SK-N-SH (cell line): ENCODE results near the gene SPIRE1. TPM values are rescaled to one million over a fixed set of nuclear protein-coding genes. Genes with fewer than 3 reads are reported as not detected.

Experiments
- CTCF ChIA-PET: fragments of 300-600, 350-600 bp; formaldehyde crosslinking; extraction: SDS; loops from one replicate; lab custom pipeline; 2021; lab: Yijun Ruan, JAX
- POLR2A ChIA-PET: fragments of 350-600 bp; sonication (Branson Sonifier 250); formaldehyde crosslinking; extraction: SDS; loops from one replicate; lab custom pipeline; 2020; ENCODE audit warnings: antibody characterized with exemption, inconsistent platforms; lab: Yijun Ruan, JAX
- DNase-seq: peaks from one replicate; pipeline ENCODE4 v3.0.0; 2012
- H2AFZ ChIP-seq: fragments of 200-600 bp; sonication (generic); 2 replicates; pipeline ENCODE4 v1.8.1; 2016; ENCODE audit warnings: antibody characterized with exemption, mild to moderate bottlenecking, low read depth
- H3F3A ChIP-seq: fragments of 200-600 bp; sonication (generic); replicated peaks from 2 replicates; pipeline ENCODE3; 2016; ENCODE audit warnings: antibody characterized with exemption, mild to moderate bottlenecking; ENCODE audit not compliant: insufficient read depth
- H3K27ac ChIP-seq, 2 experiments: fragments of 200-500 bp in 1 of 2; fragments of 200-600 bp in 1 of 2; sonication (Bioruptor generic) in 1 of 2; sonication (generic), shearing (Covaris generic) in 1 of 2; 2 replicates each; pipeline versions ENCODE4 v1.5.1 to v1.6.1; 2014 to 2016; ENCODE audit warnings: low read depth in 2 of 2, inconsistent platforms in 1 of 2, low read length in 1 of 2, mild to moderate bottlenecking in 1 of 2, mixed read lengths in 1 of 2
- H3K27me3 ChIP-seq: fragments of 200-600 bp; sonication (generic), shearing (Covaris generic); 2 replicates; pipeline ENCODE4 v1.6.1; 2016; ENCODE audit warnings: mixed run types; ENCODE audit not compliant: insufficient read depth
- H3K36me3 ChIP-seq, 2 experiments: fragments of 200-500 bp in 1 of 2; fragments of 200-600 bp in 1 of 2; sonication (Bioruptor generic) in 1 of 2; sonication (generic) in 1 of 2; replicated peaks in 1 of 2; 2 replicates each; pipeline versions ENCODE3 to v1.5.1; 2014 to 2016; ENCODE audit warnings: low read length in 1 of 2, mild to moderate bottlenecking in 1 of 2; ENCODE audit not compliant: insufficient read depth in 2 of 2, control insufficient read depth in 1 of 2
- H3K4me1 ChIP-seq, 2 experiments: fragments of 200-500 bp in 1 of 2; fragments of 200-600 bp in 1 of 2; sonication (Bioruptor generic) in 1 of 2; sonication (generic), shearing (Covaris generic) in 1 of 2; 2 replicates each; pipeline versions ENCODE4 v1.5.1 to v1.6.1; 2014 to 2016; ENCODE audit warnings: low read depth in 1 of 2, low read length in 1 of 2, mixed run types in 1 of 2; ENCODE audit not compliant: insufficient read depth in 2 of 2, control insufficient read depth in 1 of 2
- H3K4me2 ChIP-seq: fragments of 200-600 bp; sonication (generic), shearing (Covaris generic); 2 replicates; pipeline ENCODE4 v1.6.1; 2017; ENCODE audit warnings: mixed run types
- H3K4me3 ChIP-seq, 2 experiments: fragments of 200-500 bp in 1 of 2; fragments of 200-600 bp in 1 of 2; sonication (Bioruptor generic) in 1 of 2; sonication (generic), shearing (Covaris generic) in 1 of 2; 2 replicates each; pipeline versions ENCODE4 v1.5.1 to v1.8.1; 2014 to 2016; ENCODE audit warnings: low read depth in 2 of 2, inconsistent platforms in 1 of 2, low read length in 1 of 2, mild to moderate bottlenecking in 1 of 2, mixed read lengths in 1 of 2, moderate library complexity in 1 of 2
- H3K79me2 ChIP-seq: fragments of 200-600 bp; sonication (generic); 2 replicates; pipeline ENCODE4 v1.8.1; 2017; ENCODE audit warnings: mild to moderate bottlenecking; ENCODE audit not compliant: insufficient read depth
- H3K9ac ChIP-seq: fragments of 200-600 bp; sonication (generic); 2 replicates; pipeline ENCODE4 v1.6.1; 2017; ENCODE audit warnings: mixed run types
- H3K9me2 ChIP-seq: fragments of 200-600 bp; sonication (generic); 2 replicates; pipeline ENCODE4 v1.6.1; 2017; ENCODE audit warnings: mixed run types
- H3K9me3 ChIP-seq: fragments of 200-600 bp; sonication (generic); 2 replicates; pipeline ENCODE4 v1.6.1; 2017; ENCODE audit warnings: mixed run types, mild to moderate bottlenecking, moderate library complexity
- H4K20me1 ChIP-seq: fragments of 200-600 bp; sonication (generic); 2 replicates; pipeline ENCODE4 v1.6.1; 2017; ENCODE audit warnings: mild to moderate bottlenecking, mixed run types; ENCODE audit not compliant: insufficient read depth
- ELF1 ChIP-seq: IDR thresholded peaks from 2 replicates; pipeline ENCODE4 v1.4.0; 2012
- EP300 ChIP-seq, 2 experiments: IDR thresholded peaks; 2 replicates each; pipeline versions ENCODE4 v1.4.0 to v1.6.1; 2012; ENCODE audit warnings: borderline replicate concordance in 1 of 2, low read depth in 1 of 2, low read length in 1 of 2
- JUND ChIP-seq: IDR thresholded peaks from 2 replicates; pipeline ENCODE4 v1.4.0; 2012
- POLR2AphosphoS5 ChIP-seq: IDR thresholded peaks from 2 replicates; pipeline ENCODE4 v1.6.1; 2012; ENCODE audit warnings: low read depth, low read length
- RAD21 ChIP-seq: IDR thresholded peaks from 2 replicates; pipeline ENCODE4 v1.6.1; 2012; ENCODE audit warnings: mild to moderate bottlenecking, low read length
- RFX5 ChIP-seq: IDR thresholded peaks from 2 replicates; pipeline ENCODE4 v1.6.1; 2012; ENCODE audit warnings: mild to moderate bottlenecking, improper control_type of control experiment, low read length
- SMC3 ChIP-seq: IDR thresholded peaks from 2 replicates; pipeline ENCODE4 v1.6.1; 2012; ENCODE audit warnings: low read depth, low read length, improper control_type of control experiment
- TAF1 ChIP-seq: IDR thresholded peaks from 2 replicates; pipeline ENCODE4 v1.6.1; 2012; ENCODE audit warnings: low read depth, mild to moderate bottlenecking, low read length, moderate library complexity, borderline replicate concordance
- TCF12 ChIP-seq: IDR thresholded peaks from 2 replicates; pipeline ENCODE4 v1.4.0; 2012
- YY1 ChIP-seq: IDR thresholded peaks from 2 replicates; pipeline ENCODE4 v1.4.0; 2012; ENCODE audit warnings: low read depth, mild to moderate bottlenecking
- WGBS: methylation state at CpG from one replicate; pipeline ENCODE4 v1.1.6; 2017; ENCODE audit warnings: low lambda C conversion rate; 5-methylcytosine and 5-hydroxymethylcytosine counted together
- polyA plus RNA-seq, 3 experiments: library from polyadenylated mRNA; depleted of rRNA; stranded (reverse); fragments of >200 nt; gene quantifications; 2 replicates each; pipeline ENCODE4 v1.2.3, GENCODE V29; 2012
- TF ChIP-seq, protein P1 (sequence below): IDR thresholded peaks from 2 replicates; pipeline ENCODE4 v1.4.0; 2012; ENCODE audit warnings: low read depth, borderline replicate concordance
- TF ChIP-seq, protein P2 (sequence below): IDR thresholded peaks from 2 replicates; pipeline ENCODE4; 2012
- TF ChIP-seq, protein P3 (sequence below): IDR thresholded peaks from 2 replicates; pipeline ENCODE4 v1.6.1; 2012; ENCODE audit warnings: mild to moderate bottlenecking, low read depth, low read length, moderate library complexity
- TF ChIP-seq, protein P4 (sequence below): IDR thresholded peaks from 2 replicates; pipeline ENCODE4 v1.4.0; 2012; ENCODE audit warnings: low read depth, borderline replicate concordance

Gene SPIRE1
- polyA plus RNA-seq, 1 of the 3 experiments (the other 2 are of a cell fraction), result 6.7 TPM

DNA sequence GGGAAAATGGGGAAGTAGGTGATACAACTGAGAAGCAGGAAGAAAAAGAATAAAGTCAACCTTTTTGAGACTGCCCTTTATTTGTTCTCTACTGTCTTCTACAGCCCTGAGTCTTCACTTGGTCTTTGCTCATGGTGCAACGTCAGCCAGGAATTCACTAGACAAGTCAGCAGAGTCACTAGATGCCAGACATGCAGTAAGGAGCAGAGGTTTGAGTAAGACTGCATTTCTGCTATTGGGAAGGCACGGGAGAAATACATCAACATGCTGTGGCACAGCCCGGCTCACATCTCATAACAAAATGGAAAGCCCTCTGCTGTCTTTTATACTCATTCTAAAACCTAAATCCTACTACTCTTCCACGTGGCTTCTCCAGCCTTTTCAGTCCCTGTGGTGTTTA is 183.0 kb downstream of the SPIRE1 start:
- Histone ChIP-seq H2AFZ (no peak overlapping the region), H3K9me3 (no peaks in the 10 kb centered on the region), H3K27ac (no peak overlapping the region), H3K36me3 (peaks cover 7 to 17% of the 10 kb centered on the region in 2 experiments), H3K4me1 (peaks cover 0 to 4% of the 10 kb centered on the region in 2 experiments; a peak in 1 of 4 replicates), H3K79me2 (no peaks in the 10 kb centered on the region), H3K9ac (no peak overlapping the region), H3K4me3 (no peak overlapping the region), H3K9me2 (no peaks in the 10 kb centered on the region), H3F3A (no peaks in the 10 kb centered on the region), H3K27me3 (no peaks in the 10 kb centered on the region), H3K4me2 (no peak overlapping the region), H4K20me1 (no peaks in the 10 kb centered on the region)
- ChIA-PET CTCF (no interaction called here), POLR2A (no interaction called here)
- TF ChIP-seq, protein P1, sequence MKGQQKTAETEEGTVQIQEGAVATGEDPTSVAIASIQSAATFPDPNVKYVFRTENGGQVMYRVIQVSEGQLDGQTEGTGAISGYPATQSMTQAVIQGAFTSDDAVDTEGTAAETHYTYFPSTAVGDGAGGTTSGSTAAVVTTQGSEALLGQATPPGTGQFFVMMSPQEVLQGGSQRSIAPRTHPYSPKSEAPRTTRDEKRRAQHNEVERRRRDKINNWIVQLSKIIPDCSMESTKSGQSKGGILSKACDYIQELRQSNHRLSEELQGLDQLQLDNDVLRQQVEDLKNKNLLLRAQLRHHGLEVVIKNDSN, result no peak
- TF ChIP-seq EP300 (IDR thresholded peaks at IDR 0.05; ENCODE audit: borderline replicate concordance in 1 of 2, low read depth in 1 of 2, low read length in 1 of 2) (no peak), TCF12 (no peak), TAF1 (no peak), JUND (no peak), SMC3 (no peak), RFX5 (no peak), ELF1 (no peak)
- TF ChIP-seq, protein P2, sequence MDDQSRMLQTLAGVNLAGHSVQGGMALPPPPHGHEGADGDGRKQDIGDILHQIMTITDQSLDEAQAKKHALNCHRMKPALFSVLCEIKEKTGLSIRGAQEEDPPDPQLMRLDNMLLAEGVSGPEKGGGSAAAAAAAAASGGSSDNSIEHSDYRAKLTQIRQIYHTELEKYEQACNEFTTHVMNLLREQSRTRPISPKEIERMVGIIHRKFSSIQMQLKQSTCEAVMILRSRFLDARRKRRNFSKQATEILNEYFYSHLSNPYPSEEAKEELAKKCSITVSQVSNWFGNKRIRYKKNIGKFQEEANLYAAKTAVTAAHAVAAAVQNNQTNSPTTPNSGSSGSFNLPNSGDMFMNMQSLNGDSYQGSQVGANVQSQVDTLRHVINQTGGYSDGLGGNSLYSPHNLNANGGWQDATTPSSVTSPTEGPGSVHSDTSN, result no peak
- DNase-seq, result no peak
- WGBS, result 94% methylated on average over 4 of the region's 4 CpGs

DNA sequence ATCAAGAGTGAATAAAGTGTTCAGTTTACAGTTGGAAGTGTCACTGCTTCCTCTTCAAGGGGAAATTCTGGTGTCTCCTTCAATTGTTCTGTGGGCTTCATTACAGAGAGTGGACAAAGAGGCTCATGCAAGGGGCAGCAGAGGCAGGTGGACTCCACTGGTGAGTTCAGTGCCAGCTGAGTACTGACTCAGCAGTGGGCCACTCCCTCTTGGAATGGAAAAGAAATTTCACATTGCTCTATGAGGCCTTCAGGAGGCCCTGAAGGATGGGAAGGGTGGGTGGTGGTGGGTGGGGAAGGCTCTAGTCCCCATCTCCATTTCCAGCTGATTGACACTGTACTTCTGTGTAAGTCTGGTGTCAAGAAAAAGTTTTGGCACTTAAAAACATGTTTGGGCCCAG is 183.8 kb downstream of the SPIRE1 start:
- TF ChIP-seq RFX5, result no peak
- ChIA-PET CTCF (no interaction called here), POLR2A (no interaction called here)
- no peak overlapping the region for H3K27ac ChIP-seq
- no peak for DNase-seq
- H3K4me1 ChIP-seq, result peaks cover 0 to 4% of the 10 kb centered on the region in 2 experiments; a peak in 1 of 4 replicates
- H2AFZ ChIP-seq, result no peak overlapping the region
- H3K9me3 ChIP-seq, result no peaks in the 10 kb centered on the region
- no peak overlapping the region for H3K4me3 ChIP-seq
- no peaks in the 10 kb centered on the region for H3F3A ChIP-seq
- no peak overlapping the region for H3K4me2 ChIP-seq
- H3K9ac ChIP-seq, result no peak overlapping the region
- H3K36me3 ChIP-seq, result peaks cover 7 to 11% of the 10 kb centered on the region in 2 experiments
- H3K27me3 ChIP-seq, result no peaks in the 10 kb centered on the region
- no peaks in the 10 kb centered on the region for H3K9me2 ChIP-seq
- no peaks in the 10 kb centered on the region for H4K20me1 ChIP-seq
- H3K79me2 ChIP-seq, result no peaks in the 10 kb centered on the region

DNA sequence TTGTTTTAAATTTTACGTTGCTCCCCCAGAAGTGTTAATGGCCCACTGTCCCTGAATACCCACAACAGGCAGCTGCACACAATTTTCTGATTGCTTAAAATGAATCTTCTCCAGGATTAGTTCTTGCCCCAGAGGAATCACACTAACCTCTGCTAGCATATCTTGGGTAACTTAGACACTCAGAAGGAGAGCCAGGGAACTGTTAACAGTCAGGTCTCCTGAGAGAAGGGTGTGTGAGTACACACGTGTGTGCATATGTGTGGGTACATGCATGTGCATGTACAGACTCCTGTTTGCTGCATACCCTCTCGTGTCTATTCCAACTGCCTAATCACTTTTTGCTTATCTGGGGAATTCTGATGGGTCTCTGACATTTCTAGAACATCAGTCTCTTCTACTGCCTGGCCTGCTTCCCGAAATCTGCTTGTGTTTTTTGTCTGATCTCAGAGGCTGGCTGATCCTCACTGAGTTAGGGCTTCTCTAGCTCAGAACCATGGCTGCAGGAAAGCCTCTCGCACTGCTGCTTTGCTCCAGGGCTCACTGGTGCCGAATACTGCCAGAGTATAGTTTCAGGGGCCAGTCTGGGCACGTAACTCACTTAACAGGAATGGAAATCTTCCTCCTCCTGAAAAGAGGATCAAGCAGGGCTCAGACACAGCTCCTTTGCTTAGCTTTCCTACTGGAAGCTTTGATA is 187.4 kb downstream of the SPIRE1 start:
- H3K9me2 ChIP-seq, result no peaks in the 10 kb centered on the region
- CTCF ChIA-PET, result no interaction called here
- H3K27ac ChIP-seq, result peak overlapping the region in 1 of 2 experiments; percentile 17; a peak in 1 of 4 replicates
- peaks cover 0 to 4% of the 10 kb centered on the region in 2 experiments; a peak in 1 of 4 replicates for H3K4me1 ChIP-seq
- 97% methylated on average over 7 of the region's 7 CpGs for WGBS
- POLR2A ChIA-PET, result no interaction called here
- no peak overlapping the region for H3K4me2 ChIP-seq
- no peak overlapping the region for H3K9ac ChIP-seq
- H4K20me1 ChIP-seq, result no peaks in the 10 kb centered on the region
- no peaks in the 10 kb centered on the region for H3K27me3 ChIP-seq
- DNase-seq, result no peak
- no peak overlapping the region for H3K4me3 ChIP-seq
- H3F3A ChIP-seq, result no peaks in the 10 kb centered on the region
- H2AFZ ChIP-seq, result no peak overlapping the region
- H3K79me2 ChIP-seq, result no peaks in the 10 kb centered on the region
- H3K9me3 ChIP-seq, result no peaks in the 10 kb centered on the region
- H3K36me3 ChIP-seq, result peaks cover 0 to 5% of the 10 kb centered on the region in 2 experiments
- TF ChIP-seq RAD21, result no peak
- TF ChIP-seq, protein P3, sequence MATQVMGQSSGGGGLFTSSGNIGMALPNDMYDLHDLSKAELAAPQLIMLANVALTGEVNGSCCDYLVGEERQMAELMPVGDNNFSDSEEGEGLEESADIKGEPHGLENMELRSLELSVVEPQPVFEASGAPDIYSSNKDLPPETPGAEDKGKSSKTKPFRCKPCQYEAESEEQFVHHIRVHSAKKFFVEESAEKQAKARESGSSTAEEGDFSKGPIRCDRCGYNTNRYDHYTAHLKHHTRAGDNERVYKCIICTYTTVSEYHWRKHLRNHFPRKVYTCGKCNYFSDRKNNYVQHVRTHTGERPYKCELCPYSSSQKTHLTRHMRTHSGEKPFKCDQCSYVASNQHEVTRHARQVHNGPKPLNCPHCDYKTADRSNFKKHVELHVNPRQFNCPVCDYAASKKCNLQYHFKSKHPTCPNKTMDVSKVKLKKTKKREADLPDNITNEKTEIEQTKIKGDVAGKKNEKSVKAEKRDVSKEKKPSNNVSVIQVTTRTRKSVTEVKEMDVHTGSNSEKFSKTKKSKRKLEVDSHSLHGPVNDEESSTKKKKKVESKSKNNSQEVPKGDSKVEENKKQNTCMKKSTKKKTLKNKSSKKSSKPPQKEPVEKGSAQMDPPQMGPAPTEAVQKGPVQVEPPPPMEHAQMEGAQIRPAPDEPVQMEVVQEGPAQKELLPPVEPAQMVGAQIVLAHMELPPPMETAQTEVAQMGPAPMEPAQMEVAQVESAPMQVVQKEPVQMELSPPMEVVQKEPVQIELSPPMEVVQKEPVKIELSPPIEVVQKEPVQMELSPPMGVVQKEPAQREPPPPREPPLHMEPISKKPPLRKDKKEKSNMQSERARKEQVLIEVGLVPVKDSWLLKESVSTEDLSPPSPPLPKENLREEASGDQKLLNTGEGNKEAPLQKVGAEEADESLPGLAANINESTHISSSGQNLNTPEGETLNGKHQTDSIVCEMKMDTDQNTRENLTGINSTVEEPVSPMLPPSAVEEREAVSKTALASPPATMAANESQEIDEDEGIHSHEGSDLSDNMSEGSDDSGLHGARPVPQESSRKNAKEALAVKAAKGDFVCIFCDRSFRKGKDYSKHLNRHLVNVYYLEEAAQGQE, result no peak
- TF ChIP-seq, protein P4, sequence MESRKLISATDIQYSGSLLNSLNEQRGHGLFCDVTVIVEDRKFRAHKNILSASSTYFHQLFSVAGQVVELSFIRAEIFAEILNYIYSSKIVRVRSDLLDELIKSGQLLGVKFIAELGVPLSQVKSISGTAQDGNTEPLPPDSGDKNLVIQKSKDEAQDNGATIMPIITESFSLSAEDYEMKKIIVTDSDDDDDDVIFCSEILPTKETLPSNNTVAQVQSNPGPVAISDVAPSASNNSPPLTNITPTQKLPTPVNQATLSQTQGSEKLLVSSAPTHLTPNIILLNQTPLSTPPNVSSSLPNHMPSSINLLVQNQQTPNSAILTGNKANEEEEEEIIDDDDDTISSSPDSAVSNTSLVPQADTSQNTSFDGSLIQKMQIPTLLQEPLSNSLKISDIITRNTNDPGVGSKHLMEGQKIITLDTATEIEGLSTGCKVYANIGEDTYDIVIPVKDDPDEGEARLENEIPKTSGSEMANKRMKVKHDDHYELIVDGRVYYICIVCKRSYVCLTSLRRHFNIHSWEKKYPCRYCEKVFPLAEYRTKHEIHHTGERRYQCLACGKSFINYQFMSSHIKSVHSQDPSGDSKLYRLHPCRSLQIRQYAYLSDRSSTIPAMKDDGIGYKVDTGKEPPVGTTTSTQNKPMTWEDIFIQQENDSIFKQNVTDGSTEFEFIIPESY, result no peak
- no peak for TF ChIP-seq POLR2AphosphoS5
- TF ChIP-seq YY1, result no peak
